ENCODE results near the gene CEP126. TPM values are rescaled to one million over a fixed set of nuclear protein-coding genes. Genes with fewer than 3 reads are reported as not detected.

Gene CEP126
- total and polyA plus RNA-seq, 2 donors (not counting 3 experiments of a cell fraction or from before 2014, with no cell fraction given): 3.6 to 9.1 TPM

DNA sequence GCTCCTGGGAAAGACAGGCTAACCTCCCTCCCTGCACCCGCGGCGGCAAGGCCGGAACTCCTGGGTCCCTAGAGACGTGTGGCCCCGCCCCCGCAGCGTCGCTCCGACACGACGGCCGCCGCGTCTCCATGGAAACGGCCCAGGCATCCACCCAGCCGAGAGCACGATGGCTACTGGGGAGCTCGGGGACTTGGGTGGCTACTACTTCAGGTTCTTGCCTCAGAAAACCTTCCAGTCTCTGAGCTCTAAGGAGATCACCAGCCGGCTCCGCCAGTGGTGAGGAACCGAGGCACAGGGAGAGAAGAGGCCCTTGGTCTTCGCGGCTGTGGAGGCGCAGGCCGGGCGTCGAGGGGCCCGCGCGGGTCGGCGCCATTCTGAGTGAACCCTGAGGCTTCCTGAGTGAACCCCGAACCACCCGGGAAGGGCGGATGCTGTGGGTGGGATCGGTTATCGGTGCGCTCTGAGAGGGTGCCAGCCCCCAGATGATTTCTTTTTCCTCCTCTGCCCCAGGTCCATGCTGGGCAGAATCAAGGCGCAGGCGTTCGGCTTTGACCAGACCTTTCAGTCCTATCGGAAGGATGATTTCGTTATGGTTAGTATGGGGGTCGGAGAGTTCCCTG lies 132.6 kb downstream of the CEP126 start, which contains the start of gene CFAP300:
CFAP300 (plus strand) TSS at position 133 of the 620 bp plus-strand sequence; CDS start at position 167, 34 bp downstream.
- BruUV-seq (replicated peaks): no TSS peak
- Histone ChIP-seq H3K9ac (replicated peaks; ENCODE audit: extremely low read depth, insufficient read depth, low read length) (no peak within 1 kb of the TSS), H3K4me2 (ENCODE audit: insufficient read depth, low read length) (peak within 1 kb of the TSS; percentile 76), H3K27ac (ENCODE audit: insufficient read depth, low read depth, low read length) (no peak within 1 kb of the TSS), H3K9me3 (replicated peaks; ENCODE audit: control insufficient read depth, insufficient read depth, low read length) (no peaks in the 10 kb centered on the region), H4K20me1 (replicated peaks; ENCODE audit: control insufficient read depth, extremely low read depth, insufficient read depth, low read length) (no peaks in the 10 kb centered on the region), H3K27me3 (ENCODE audit: control insufficient read depth in 2 of 2, insufficient read depth in 2 of 2, low read length in 2 of 2) (no peaks in the 10 kb centered on the region), H3K36me3 (ENCODE audit: control insufficient read depth in 2 of 2, extremely low read depth in 1 of 2, insufficient read depth in 2 of 2, low read length in 2 of 2) (no peaks in the 10 kb centered on the region), H3K9me1 (replicated peaks; ENCODE audit: control insufficient read depth, extremely low read depth, insufficient read depth, low read length) (no peaks in the 10 kb centered on the region), H3K4me1 (ENCODE audit: control insufficient read depth, extremely low read depth, insufficient read depth, low read length) (peaks cover 15% of the 10 kb centered on the region), H3K4me3 (replicated peaks in 1 of 3; ENCODE audit: insufficient read depth in 1 of 3, low read depth in 1 of 3, low read length in 3 of 3) (peak within 1 kb of the TSS; percentile 24 to 60 (median 42)), H3K79me2 (ENCODE audit: control insufficient read depth, insufficient read depth, low read length) (no peaks in the 10 kb centered on the region), H2AFZ (ENCODE audit: low read depth, low read length) (peak within 1 kb of the TSS; percentile 91)
- peak; percentile 32 for DNase-seq (ENCODE audit: low read depth, low spot score)
- intact Hi-C loops (cut with micrococcal nuclease) (no loop called here), dilution Hi-C loops (cut with MboI; ENCODE audit: extremely low pct_ligation_motif_present, low sequenced_read_pairs) (no loop called here)
- no peak for TF ChIP-seq FOS (IDR thresholded peaks at IDR 0.05; ENCODE audit: borderline replicate concordance, insufficient read depth, low read length)
- TF ChIP-seq, protein P1, sequence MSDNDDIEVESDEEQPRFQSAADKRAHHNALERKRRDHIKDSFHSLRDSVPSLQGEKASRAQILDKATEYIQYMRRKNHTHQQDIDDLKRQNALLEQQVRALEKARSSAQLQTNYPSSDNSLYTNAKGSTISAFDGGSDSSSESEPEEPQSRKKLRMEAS (IDR thresholded peaks at IDR 0.05; ENCODE audit: insufficient read depth, insufficient read length): peak; percentile 9
- ChIA-PET CTCF (interaction anchor here (0.7 to 1.7 kb wide), 3 partner anchors 39 to 187 kb away, joined by 3 to 6 read pairs (median 5); no protein-coding TSS in a partner anchor), POLR2A (no interaction called here)
- no peak for FAIRE-seq

Other genes with a start within 250 kb of the CEP126 start
- gene ANGPTL5, start 1.5 kb downstream of the CEP126 start, total RNA-seq: not detected in 2 replicates
- gene ANGPTL5, start 1.5 kb downstream of the CEP126 start, polyA plus RNA-seq: 0.03 and 0.12 TPM in 2 replicates
- not detected in 2 replicates for gene CFAP300, start 132.4 kb downstream of the CEP126 start, total RNA-seq
- 0.03 and 0.07 TPM in 2 replicates for gene CFAP300, start 132.4 kb downstream of the CEP126 start, polyA plus RNA-seq
- 36.5 and 48.9 TPM in 2 replicates for gene YAP1, start 195.4 kb downstream of the CEP126 start, total RNA-seq
- gene YAP1, start 195.4 kb downstream of the CEP126 start, polyA plus RNA-seq: 32.6 and 34.2 TPM in 2 replicates